Chondrocyte (in vitro differentiated cells): ENCODE data around the gene RASGRP2. TPM values are rescaled to one million over a fixed set of nuclear protein-coding genes. Genes with fewer than 3 reads are reported as not detected.

Experiments used
- DNase-seq: peaks from one replicate; pipeline ENCODE4 v3.0.0; 2021; ENCODE audit warnings: mixed read lengths, low spot score
- H3K27ac Mint-ChIP-seq: one replicate; pipeline ENCODE4 v1.8.0; 2021; ENCODE audit warnings: mild to moderate bottlenecking, moderate library complexity, mixed read lengths; ENCODE audit not compliant: unreplicated experiment
- H3K27me3 Mint-ChIP-seq: 2 replicates; pipeline ENCODE4 v1.8.0; 2021; ENCODE audit warnings: low read depth, mixed read lengths
- H3K36me3 Mint-ChIP-seq: 2 replicates; pipeline ENCODE4 v1.8.0; 2021; ENCODE audit warnings: low read depth, mixed read lengths
- H3K4me1 Mint-ChIP-seq: 2 replicates; pipeline ENCODE4 v1.8.0; 2021; ENCODE audit warnings: low read depth, mild to moderate bottlenecking, mixed read lengths
- H3K4me3 Mint-ChIP-seq: one replicate; pipeline ENCODE4 v1.8.0; 2021; ENCODE audit warnings: mild to moderate bottlenecking, moderate library complexity, mixed read lengths; ENCODE audit not compliant: unreplicated experiment
- H3K9me3 Mint-ChIP-seq: 2 replicates; pipeline ENCODE4 v1.8.0; 2021; ENCODE audit warnings: low read depth, mixed read lengths
- CTCF ChIP-seq: fragments of 200-600 bp; sonication (generic); IDR thresholded peaks from 2 replicates; pipeline ENCODE4 v1.5.0; 2021; ENCODE audit warnings: antibody characterized with exemption, mild to moderate bottlenecking, moderate library complexity
- total RNA-seq: library from RNA; stranded (reverse); gene quantifications from 3 replicates; pipeline ENCODE4 v1.2.1, GENCODE V29; 2021

The RASGRP2 gene
- total RNA-seq, 1 donor from 2014 or later, result 11.4 TPM

- no peaks in the 10 kb centered on the region for H3K36me3 Mint-ChIP-seq
- H3K27ac Mint-ChIP-seq, result no peak overlapping the region
- no peak overlapping the region for H3K4me3 Mint-ChIP-seq
- TF ChIP-seq CTCF, result no peak
- H3K4me1 Mint-ChIP-seq, result peaks cover 6% of the 10 kb centered on the region
- H3K27me3 Mint-ChIP-seq, result peaks cover 21% of the 10 kb centered on the region
- DNase-seq, result peak; percentile 70
- no peaks in the 10 kb centered on the region for H3K9me3 Mint-ChIP-seq
Measured at GRCh38 chr11:64687204-64687603, 56.7 kb downstream of the RASGRP2 start.

GRCh38 chr11:64686466-64687170 lies 57.3 kb downstream of the RASGRP2 start:
- Mint-ChIP-seq H3K27ac (no peak overlapping the region), H3K36me3 (no peaks in the 10 kb centered on the region), H3K4me1 (peaks cover 6% of the 10 kb centered on the region), H3K9me3 (no peaks in the 10 kb centered on the region), H3K27me3 (peaks cover 16% of the 10 kb centered on the region), H3K4me3 (no peak overlapping the region)
- DNase-seq, result peak; percentile 72
- peak; percentile 12 for TF ChIP-seq CTCF

- H3K36me3 Mint-ChIP-seq, result no peaks in the 10 kb centered on the region
- H3K27me3 Mint-ChIP-seq, result peaks cover 17% of the 10 kb centered on the region
- H3K4me3 Mint-ChIP-seq, result no peak overlapping the region
- no peak for TF ChIP-seq CTCF
- H3K9me3 Mint-ChIP-seq, result no peaks in the 10 kb centered on the region
- H3K27ac Mint-ChIP-seq, result no peak overlapping the region
- DNase-seq, result peak; percentile 77
- H3K4me1 Mint-ChIP-seq, result peaks cover 6% of the 10 kb centered on the region
Measured at GRCh38 chr11:64685536-64685935, 58.4 kb downstream of the RASGRP2 start.

- H3K27me3 Mint-ChIP-seq, result peaks cover 21% of the 10 kb centered on the region
Measured at GRCh38 chr11:64684357-64684756, 59.6 kb downstream of the RASGRP2 start.

GRCh38 chr11:64681171-64681570 lies 62.8 kb downstream of the RASGRP2 start:
- Mint-ChIP-seq H3K4me3 (no peak overlapping the region), H3K27ac (no peak overlapping the region)

More at GRCh38 chr11:64684357-64684756, 59.6 kb downstream of the RASGRP2 start:
- no peak overlapping the region for H3K4me3 Mint-ChIP-seq
- no peaks in the 10 kb centered on the region for H3K9me3 Mint-ChIP-seq
- TF ChIP-seq CTCF, result no peak
- no peak overlapping the region for H3K27ac Mint-ChIP-seq
- no peaks in the 10 kb centered on the region for H3K36me3 Mint-ChIP-seq
- no peak for DNase-seq
- peaks cover 6% of the 10 kb centered on the region for H3K4me1 Mint-ChIP-seq

More at GRCh38 chr11:64681171-64681570, 62.8 kb downstream of the RASGRP2 start:
- Mint-ChIP-seq H3K36me3 (no peaks in the 10 kb centered on the region), H3K4me1 (no peaks in the 10 kb centered on the region), H3K27me3 (peaks cover 26% of the 10 kb centered on the region), H3K9me3 (no peaks in the 10 kb centered on the region)
- DNase-seq, result no peak
- TF ChIP-seq CTCF, result no peak
